Activated T-helper 17 cell treated with anti-CD3 and anti-CD28 coated beads, Interleukin-2, amount 50 U/mL, for 72 hours (primary cell): ENCODE data around the gene FBXL16. TPM values are rescaled to one million over a fixed set of nuclear protein-coding genes. Genes with fewer than 3 reads are reported as not detected.

Source experiments
- ATAC-seq: fragments of 150-1000 bp; cut with Tn5 transposase; replicated peaks from 2 replicates; pipeline ENCODE4 v1.10.0; 2021; ENCODE audit warnings: mild to moderate bottlenecking, moderate library complexity
- H3K27ac Mint-ChIP-seq: one replicate; pipeline ENCODE4 v1.8.0; 2022; ENCODE audit warnings: mixed read lengths
- H3K27me3 Mint-ChIP-seq: one replicate; pipeline ENCODE4 v1.8.0; 2022; ENCODE audit warnings: mixed read lengths
- H3K36me3 Mint-ChIP-seq: one replicate; pipeline ENCODE4 v1.8.0; 2022; ENCODE audit warnings: low read depth, mild to moderate bottlenecking, mixed read lengths
- H3K4me1 Mint-ChIP-seq: one replicate; pipeline ENCODE4 v1.8.0; 2022; ENCODE audit warnings: mixed read lengths
- H3K4me3 Mint-ChIP-seq: one replicate; pipeline ENCODE4 v1.8.0; 2022; ENCODE audit warnings: mild to moderate bottlenecking, mixed read lengths
- H3K9me3 Mint-ChIP-seq: one replicate; pipeline ENCODE4 v1.8.0; 2022; ENCODE audit warnings: mixed read lengths
- total RNA-seq, 2 donors: library from RNA; stranded (reverse); gene quantifications; one replicate each; pipeline ENCODE4 v1.2.3, GENCODE V29; 2022

The FBXL16 gene
- total RNA-seq, 2 donors from 2014 or later: 6.4 to 23.6 TPM

DNA sequence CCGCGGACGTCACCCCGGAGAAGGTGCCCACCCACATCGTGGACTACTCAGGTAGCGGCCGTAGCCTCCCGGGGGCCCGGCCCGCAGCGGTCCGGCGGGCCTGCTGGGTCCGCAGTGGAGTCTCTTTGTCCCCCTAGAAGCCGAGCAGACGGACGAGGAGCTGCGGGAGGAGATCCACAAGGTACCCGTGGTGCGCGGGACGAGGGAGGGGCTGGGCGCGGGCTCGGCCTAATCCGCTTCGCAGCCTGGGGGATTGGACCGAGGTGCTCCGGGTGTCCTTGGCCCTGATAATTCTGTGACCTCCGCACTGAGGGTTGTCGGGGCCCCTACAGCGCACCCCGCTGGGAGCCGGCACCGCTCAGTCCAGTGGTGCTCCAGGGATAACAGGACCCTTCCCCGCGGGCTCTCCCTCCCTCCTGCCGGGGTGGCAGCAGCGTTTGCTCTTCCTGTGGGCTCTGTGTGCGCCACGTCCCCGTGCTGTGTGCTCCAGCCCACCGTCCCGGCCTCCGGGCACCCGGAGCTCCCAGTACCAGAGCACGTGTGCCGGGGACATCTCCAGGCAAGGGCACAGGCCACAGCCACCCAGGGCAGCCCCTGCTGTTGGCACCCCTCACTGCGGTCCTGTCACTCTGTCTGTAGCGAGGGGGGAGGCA lies 37.0 kb downstream of the FBXL16 start:
- Mint-ChIP-seq H3K4me3 (peak overlapping the region; percentile 71), H3K27me3 (no peaks in the 10 kb centered on the region), H3K27ac (peak overlapping the region; percentile 17), H3K4me1 (no peaks in the 10 kb centered on the region), H3K36me3 (peaks cover 29% of the 10 kb centered on the region), H3K9me3 (no peaks in the 10 kb centered on the region)
- ATAC-seq: peak; percentile 15

DNA sequence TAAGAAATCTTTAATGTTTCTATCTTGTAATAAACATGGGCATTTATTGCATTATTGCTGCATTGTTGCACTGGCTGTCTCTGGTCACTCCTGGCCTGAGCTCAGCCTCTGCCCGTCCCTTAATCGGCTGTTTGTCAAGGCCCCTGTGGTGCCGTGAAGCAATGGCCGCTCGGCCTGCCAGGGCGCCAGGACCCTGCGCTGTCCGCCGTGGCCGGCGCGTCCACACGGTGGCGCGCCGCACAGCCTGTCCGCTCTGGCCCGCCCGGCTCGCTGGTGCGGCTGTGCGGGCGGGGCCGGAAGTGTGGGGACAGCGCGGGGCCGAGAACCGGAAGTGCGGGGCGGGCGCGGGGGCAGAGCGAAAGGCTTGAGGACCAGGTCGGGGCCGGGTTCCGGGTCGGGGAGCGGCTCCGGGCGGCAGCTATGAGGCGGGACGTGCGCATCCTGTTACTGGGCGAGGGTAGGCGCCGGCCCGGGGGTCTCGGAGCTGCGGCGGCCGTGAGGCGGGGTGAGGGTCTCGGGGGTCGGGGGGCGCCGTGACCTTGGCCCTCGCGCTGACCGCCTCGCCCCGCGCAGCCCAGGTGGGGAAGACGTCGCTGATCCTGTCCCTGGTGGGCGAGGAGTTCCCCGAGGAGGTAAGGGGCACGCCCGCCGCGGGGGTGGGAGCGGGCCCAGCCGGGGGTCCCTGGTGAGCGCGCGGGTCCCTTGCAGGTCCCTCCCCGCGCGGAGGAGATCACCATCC lies 37.7 kb downstream of the FBXL16 start, which contains the start of gene RHOT2:
Gene RHOT2 (plus strand): TSS at position 353 of the 739 bp plus-strand sequence. CDS start 68 bp downstream, at position 421.
- peak within 1 kb of the TSS; percentile 73 for H3K27ac Mint-ChIP-seq

DNA sequence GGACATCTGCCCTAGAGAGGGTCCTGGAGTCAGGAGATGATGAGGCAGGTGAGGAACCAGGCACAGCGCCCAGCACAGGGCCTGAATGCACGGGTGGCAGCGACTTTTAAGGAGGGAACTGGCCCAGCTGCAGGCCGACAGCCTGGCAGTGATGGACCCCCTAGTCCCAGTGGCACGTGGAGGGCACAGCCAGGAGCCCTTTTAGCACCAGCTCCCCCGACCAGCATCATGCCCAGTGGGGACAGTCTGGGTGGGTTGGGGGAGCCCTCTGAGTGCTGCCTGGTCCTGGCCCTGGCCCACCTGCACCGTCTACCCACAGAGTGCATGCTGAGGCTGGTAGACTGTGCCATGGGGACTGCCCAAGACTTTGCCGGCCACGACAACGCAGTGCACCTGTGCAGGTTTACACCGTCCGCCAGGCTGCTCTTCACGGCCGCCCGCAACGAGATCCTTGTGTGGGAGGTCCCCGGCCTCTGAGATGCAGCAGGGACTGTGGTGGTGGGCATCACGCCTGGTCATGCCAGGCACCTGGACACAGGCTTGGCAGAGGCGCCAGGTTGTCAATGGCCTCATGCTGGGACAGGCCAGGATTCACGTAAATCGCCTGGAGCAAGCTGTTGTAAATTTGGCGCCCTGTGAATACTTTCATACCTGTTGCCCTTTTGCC lies 38.4 kb downstream of the FBXL16 start:
- Mint-ChIP-seq H3K36me3 (peaks cover 20% of the 10 kb centered on the region), H3K27ac (peak overlapping the region; percentile 73), H3K27me3 (no peaks in the 10 kb centered on the region), H3K4me1 (no peaks in the 10 kb centered on the region), H3K9me3 (no peaks in the 10 kb centered on the region), H3K4me3 (peak overlapping the region; percentile 71)
- ATAC-seq: no peak

More for the DNA sequence above, 37.7 kb downstream of the FBXL16 start, which contains the start of gene RHOT2:
- no peaks in the 10 kb centered on the region for H3K9me3 Mint-ChIP-seq
- H3K36me3 Mint-ChIP-seq: peaks cover 25% of the 10 kb centered on the region
- H3K27me3 Mint-ChIP-seq: no peaks in the 10 kb centered on the region
- ATAC-seq: peak; percentile 99
- H3K4me3 Mint-ChIP-seq: peak within 1 kb of the TSS; percentile 71
- H3K4me1 Mint-ChIP-seq: no peaks in the 10 kb centered on the region

DNA sequence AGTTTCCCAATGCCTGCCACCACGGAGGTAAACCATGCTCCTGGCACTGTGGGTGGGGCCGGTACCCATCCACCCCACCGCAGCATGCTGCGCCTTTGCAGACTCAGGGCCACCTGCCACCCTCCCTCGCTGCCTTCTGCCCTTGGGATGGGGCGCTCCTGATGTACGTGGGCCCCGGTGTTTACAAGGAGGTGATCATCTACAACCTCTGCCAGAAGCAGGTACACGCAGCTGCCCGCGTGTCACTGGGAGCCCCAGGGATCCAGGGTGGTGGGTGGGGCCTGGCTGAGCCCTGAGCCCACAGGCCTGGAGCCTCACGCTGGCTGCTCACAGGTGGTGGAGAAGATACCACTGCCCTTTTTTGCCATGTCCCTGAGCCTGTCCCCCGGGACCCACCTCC lies 39.0 kb downstream of the FBXL16 start:
- Mint-ChIP-seq H3K27me3 (no peaks in the 10 kb centered on the region), H3K27ac (no peak overlapping the region), H3K9me3 (no peaks in the 10 kb centered on the region), H3K4me3 (no peak overlapping the region), H3K4me1 (no peaks in the 10 kb centered on the region), H3K36me3 (peaks cover 20% of the 10 kb centered on the region)
- no peak for ATAC-seq

DNA sequence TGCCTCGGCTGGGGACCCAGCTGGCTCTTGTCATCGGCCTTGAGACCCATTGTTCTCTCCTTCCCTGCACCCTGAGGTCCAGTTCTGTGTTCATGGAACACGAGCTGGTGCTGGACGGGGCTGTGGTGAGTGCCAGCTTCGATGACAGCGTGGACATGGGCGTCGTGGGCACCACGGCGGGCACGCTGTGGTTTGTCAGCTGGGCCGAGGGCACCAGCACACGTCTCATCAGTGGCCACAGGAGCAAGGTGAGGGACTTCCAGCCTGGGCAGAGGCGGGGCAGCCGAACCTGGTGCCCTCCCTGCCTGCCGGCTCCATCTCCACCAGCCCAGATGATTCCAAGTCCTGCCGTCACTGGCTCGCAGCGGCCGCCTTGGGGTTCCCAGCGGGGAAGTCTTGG lies 43.0 kb downstream of the FBXL16 start:
- Mint-ChIP-seq H3K27me3 (no peaks in the 10 kb centered on the region), H3K4me3 (no peak overlapping the region), H3K4me1 (no peaks in the 10 kb centered on the region), H3K9me3 (no peaks in the 10 kb centered on the region), H3K27ac (no peak overlapping the region), H3K36me3 (no peaks in the 10 kb centered on the region)
- no peak for ATAC-seq

DNA sequence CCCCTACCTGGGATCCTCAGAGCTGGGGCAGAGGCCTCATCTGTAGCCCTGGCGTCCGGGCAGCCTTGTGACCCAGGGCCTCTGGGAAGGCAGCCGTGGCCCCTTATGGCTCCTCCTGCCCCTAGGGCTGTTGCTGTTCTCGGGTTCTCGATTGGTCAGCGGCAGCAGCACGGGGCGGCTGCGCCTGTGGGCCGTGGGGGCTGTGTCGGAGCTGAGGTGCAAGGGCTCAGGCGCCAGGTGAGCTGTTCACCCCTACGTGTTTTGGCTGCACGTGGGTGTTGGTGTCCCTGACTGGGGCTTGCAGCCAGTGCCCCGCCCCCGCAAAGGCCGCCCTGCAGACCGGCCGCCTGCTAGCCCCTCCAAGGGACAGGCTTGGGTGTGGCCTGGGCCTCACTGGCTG lies 43.5 kb downstream of the FBXL16 start:
- H3K27me3 Mint-ChIP-seq: no peaks in the 10 kb centered on the region
- H3K9me3 Mint-ChIP-seq: no peaks in the 10 kb centered on the region
- H3K36me3 Mint-ChIP-seq: no peaks in the 10 kb centered on the region
- H3K4me1 Mint-ChIP-seq: no peaks in the 10 kb centered on the region
- H3K4me3 Mint-ChIP-seq: no peak overlapping the region
- H3K27ac Mint-ChIP-seq: no peak overlapping the region
- ATAC-seq: no peak

DNA sequence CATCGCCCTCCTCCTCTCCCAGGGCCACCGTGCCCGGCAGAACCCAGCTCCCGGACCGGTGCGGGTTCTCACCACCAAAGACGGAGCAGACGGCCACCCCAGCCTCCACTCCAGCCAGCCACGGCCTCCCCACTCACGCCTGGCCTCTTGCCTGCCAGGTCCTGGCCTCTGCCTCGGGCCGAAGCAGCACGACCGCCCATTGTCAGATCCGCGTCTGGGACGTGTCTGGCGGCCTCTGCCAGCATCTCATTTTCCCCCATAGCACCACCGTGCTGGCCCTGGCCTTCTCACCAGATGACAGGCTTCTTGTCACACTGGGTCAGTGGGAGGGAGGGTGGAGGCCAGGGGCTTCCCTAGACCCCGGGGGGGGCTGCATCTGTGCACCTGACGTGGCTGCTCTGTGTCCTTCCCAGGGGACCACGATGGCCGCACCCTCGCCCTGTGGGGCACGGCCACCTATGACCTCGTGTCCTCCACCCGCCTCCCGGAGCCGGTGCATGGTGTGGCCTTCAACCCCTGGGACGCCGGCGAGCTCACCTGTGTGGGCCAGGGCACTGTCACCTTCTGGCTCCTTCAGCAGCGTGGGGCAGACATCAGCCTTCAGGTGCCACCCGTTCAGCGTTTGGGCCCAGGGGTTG lies 44.3 kb downstream of the FBXL16 start:
- no peaks in the 10 kb centered on the region for H3K36me3 Mint-ChIP-seq
- no peaks in the 10 kb centered on the region for H3K27me3 Mint-ChIP-seq
- ATAC-seq: no peak
- no peaks in the 10 kb centered on the region for H3K9me3 Mint-ChIP-seq
- no peak overlapping the region for H3K27ac Mint-ChIP-seq
- H3K4me3 Mint-ChIP-seq: peak overlapping the region; percentile 17
- no peaks in the 10 kb centered on the region for H3K4me1 Mint-ChIP-seq

DNA sequence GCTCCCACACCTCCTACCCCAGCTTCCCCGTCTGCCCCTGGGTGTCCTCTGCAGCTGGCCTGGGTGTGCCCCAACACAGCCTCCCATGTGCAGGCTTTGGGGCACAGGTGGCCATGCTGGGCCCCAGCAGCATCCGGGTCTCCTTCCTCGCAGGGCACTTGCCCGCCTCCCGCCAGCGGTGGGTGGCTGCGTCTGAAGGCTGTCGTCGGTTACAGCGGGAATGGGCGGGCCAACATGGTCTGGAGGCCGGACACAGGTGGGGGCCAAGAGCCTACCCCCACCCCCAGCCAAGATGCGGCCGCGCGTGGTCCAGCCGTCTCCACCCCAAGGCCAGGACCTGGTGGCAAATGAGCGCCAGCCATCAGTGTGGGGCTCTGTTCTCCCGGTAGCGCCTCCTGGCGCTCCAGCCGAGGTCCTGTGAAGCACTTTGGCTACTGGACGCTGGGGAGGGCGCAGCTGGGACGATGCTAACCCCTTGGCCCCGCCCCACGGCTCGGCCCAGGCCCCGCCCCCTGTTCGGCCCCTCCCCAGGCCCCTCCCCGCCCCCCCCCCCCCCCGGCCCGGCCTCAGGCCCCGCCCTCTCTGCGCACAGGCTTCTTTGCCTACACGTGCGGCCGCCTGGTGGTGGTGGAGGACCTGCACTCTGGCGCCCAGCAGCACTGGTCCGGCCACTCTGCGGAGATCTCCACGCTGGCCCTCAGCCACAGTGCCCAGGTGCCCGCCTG lies 45.0 kb downstream of the FBXL16 start:
- Mint-ChIP-seq H3K9me3 (no peaks in the 10 kb centered on the region), H3K27me3 (no peaks in the 10 kb centered on the region), H3K4me3 (peak overlapping the region; percentile 17), H3K4me1 (no peaks in the 10 kb centered on the region), H3K36me3 (no peaks in the 10 kb centered on the region), H3K27ac (no peak overlapping the region)
- peak; percentile 79 for ATAC-seq

DNA sequence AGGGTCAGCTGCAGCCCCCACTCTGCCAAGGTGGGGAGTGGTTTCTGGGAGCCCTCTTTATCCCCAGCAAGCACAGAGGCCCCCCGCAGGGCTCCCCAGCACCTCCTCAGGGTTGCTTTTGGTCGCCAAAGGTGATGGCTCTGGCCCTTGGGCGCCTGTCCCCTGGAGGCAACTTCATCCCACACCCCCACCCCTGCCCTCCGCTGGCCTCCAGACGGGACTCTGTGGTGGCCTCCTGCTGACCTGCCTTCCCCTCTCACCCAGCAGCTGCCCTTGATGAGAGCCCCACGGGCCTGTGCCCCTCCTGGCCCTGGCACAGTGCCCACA lies 45.5 kb downstream of the FBXL16 start:
- H3K4me3 Mint-ChIP-seq: no peak overlapping the region
- no peak overlapping the region for H3K27ac Mint-ChIP-seq
- H3K4me1 Mint-ChIP-seq: no peaks in the 10 kb centered on the region
- peak; percentile 2 for ATAC-seq
- H3K36me3 Mint-ChIP-seq: no peaks in the 10 kb centered on the region
- H3K27me3 Mint-ChIP-seq: no peaks in the 10 kb centered on the region
- H3K9me3 Mint-ChIP-seq: no peaks in the 10 kb centered on the region

DNA sequence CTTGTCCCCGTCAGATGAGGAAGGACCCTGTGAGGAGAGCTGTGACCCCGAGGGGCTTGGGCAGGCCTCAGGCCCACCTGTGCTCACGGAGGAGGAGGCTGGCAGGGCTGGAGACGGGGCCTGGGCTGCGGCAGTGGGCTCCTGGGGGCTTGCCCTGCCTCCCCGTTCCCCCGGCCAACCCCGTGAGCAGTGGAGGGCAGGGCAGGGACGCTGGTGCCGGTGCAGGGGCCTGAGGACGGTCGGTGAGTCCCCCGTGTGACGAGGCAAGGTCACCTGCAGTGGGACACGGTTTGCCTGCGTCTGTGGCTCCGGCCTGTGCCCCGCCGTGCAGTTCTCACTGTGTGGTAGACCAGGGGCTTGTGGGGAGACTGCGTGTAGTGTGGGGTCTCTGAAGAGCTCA lies 46.0 kb downstream of the FBXL16 start:
- H3K9me3 Mint-ChIP-seq: no peaks in the 10 kb centered on the region
- no peak for ATAC-seq
- H3K36me3 Mint-ChIP-seq: no peaks in the 10 kb centered on the region
- H3K27me3 Mint-ChIP-seq: no peaks in the 10 kb centered on the region
- no peak overlapping the region for H3K27ac Mint-ChIP-seq
- no peak overlapping the region for H3K4me3 Mint-ChIP-seq
- no peaks in the 10 kb centered on the region for H3K4me1 Mint-ChIP-seq

DNA sequence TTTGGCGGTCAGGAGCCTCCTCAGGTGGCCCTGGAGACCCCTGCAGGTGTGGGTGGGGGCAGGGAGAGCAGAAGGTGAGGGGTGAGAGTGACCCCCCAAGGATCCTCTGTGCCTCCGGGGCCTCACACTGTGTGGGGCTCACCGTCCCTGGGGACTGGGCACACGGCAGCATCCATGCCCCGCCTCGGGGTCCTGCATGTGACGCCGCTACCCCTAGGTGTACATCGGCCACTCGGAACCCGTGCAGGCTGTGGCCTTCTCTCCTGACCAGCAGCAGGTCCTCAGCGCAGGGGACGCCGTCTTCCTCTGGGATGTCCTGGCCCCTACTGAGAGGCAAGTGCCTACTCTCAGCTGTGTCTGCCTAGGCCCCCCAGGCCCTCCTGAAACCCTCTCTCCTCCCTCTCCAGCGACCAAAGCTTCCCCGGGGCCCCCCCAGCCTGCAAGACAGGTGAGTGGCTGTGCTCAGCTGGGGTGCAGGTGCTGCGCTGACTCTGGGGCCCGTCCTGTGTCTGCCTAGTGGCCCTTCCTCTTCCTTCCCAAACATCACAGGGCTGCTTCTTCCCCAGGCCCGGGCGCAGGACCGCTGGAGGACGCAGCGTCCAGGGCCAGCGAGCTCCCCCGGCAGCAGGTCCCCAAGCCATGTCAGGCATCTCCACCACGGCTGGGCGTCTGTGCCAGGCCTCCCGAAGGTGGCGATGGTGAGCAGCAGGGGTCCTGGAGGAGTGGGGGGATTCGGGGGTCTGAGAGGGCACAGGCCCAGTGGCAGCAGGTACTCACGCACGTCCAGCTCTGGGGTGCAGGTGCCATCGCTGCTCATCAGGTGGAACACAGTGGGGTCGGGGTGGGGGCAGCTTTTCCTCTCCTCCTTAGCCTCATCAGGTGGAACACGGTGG lies 46.7 kb downstream of the FBXL16 start:
- H3K27me3 Mint-ChIP-seq: no peaks in the 10 kb centered on the region
- no peaks in the 10 kb centered on the region for H3K4me1 Mint-ChIP-seq
- H3K9me3 Mint-ChIP-seq: no peaks in the 10 kb centered on the region
- no peak overlapping the region for H3K27ac Mint-ChIP-seq
- ATAC-seq: no peak
- no peaks in the 10 kb centered on the region for H3K36me3 Mint-ChIP-seq
- H3K4me3 Mint-ChIP-seq: no peak overlapping the region

DNA sequence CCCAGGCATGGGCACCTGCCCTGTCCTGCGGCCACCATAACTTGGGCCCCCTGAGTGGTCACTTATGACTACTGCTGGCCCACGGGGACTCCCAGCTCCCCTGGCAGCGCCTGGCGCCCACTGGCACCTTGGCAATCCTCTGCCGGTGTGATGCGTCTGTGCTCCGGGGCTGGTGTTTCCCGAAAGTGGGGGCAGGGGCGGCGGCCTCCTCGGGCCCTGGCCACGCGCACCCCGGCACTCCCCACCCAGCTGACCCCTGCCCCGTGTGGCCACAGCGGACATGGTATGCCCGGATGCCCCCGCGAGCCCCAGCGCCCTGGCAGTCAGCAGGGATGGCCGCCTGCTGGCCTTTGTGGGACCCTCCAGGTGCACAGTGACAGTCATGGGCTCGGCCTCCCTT lies 48.1 kb downstream of the FBXL16 start:
- Mint-ChIP-seq H3K36me3 (no peaks in the 10 kb centered on the region), H3K4me3 (no peak overlapping the region), H3K27me3 (no peaks in the 10 kb centered on the region), H3K9me3 (no peaks in the 10 kb centered on the region), H3K27ac (no peak overlapping the region), H3K4me1 (no peaks in the 10 kb centered on the region)
- ATAC-seq: no peak

DNA sequence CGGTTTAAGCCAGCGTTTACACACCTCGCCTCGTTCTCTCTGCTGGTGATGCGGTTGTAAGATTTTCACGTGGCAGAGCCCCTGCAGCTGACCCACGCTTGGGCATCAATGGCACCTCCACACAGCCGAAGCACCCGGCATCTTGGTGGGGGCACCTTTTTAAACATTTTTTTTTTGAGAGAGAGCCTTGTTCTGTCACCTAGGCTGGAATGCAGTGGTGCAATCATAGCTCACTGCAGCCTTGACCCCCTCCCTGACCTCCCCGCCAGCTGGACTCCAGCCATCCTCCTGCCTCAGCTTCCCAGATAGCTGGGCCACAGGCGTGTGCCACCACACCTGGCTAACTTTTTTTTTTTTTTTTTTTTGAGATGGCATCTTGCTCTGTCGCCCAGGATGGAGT lies 51.6 kb downstream of the FBXL16 start:
- no peaks in the 10 kb centered on the region for H3K27me3 Mint-ChIP-seq
- no peaks in the 10 kb centered on the region for H3K4me1 Mint-ChIP-seq
- ATAC-seq: no peak
- no peaks in the 10 kb centered on the region for H3K9me3 Mint-ChIP-seq
- H3K27ac Mint-ChIP-seq: no peak overlapping the region
- H3K4me3 Mint-ChIP-seq: no peak overlapping the region
- H3K36me3 Mint-ChIP-seq: no peaks in the 10 kb centered on the region
